Measurements from ENCODE around the gene TOR2A.
A peak's percentile ranks its signal among the peaks of the same experiment; 100 is the strongest.

TOR2A gene

DNA sequence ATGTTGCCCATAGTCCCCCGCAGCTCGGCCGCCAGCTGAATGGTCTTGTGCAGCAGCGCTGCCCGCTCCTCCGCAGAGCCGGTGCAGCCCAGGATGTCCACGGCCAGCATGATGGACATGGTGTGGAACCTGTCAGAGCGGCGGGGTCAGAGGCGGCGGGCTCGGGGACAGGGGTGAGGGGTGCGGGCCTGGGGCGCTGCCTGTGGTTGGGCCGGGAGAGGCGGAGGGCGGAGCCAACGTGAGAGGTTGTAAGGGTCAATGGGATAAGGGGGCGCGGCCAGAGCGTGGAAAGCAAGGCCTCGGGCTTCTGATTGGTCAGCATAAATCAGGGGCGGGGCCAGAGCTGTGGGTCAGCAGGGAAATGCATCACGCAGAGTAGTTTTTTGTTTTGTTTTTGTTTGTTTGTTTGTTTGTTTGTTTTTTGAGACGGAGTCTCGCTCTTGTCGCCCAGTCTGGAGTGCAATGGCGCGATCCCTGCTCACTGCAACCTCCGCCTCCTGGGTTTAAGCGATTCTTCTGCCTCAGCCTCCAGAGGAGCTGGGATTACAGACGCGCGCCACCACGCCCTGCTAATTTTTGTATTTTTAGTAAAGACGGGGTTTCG lies 6.8 kb upstream of the TOR2A start:
- H3K36me3 ChIP-seq (ENCODE audit: control insufficient read depth, insufficient read depth, low read length) = no peaks in the 10 kb centered on the region
- no peak overlapping the region for H2BK5ac ChIP-seq (ENCODE audit: low read length)
- H3K23ac ChIP-seq (ENCODE audit: low read length) = no peak overlapping the region
- no peak overlapping the region for H2AK5ac ChIP-seq (ENCODE audit: low read length)
- no peak overlapping the region for H3K4ac ChIP-seq (ENCODE audit: low read depth, low read length)
- peak overlapping the region; percentile 54 for H3K9ac ChIP-seq (ENCODE audit: low read length)
- no peak overlapping the region for H2BK120ac ChIP-seq (ENCODE audit: low read depth, low read length)
- H4K8ac ChIP-seq (ENCODE audit: low read depth, low read length) = no peak overlapping the region
- peak overlapping the region; percentile 89 for H3K4me2 ChIP-seq (ENCODE audit: low read length)
- no peak overlapping the region for H3K4me3 ChIP-seq (ENCODE audit: low read length)
- no CpG with 5 or more reads among the region's 38 CpGs for WGBS (ENCODE audit: extremely low coverage, insufficient coverage, low lambda C conversion rate)
- H3K56ac ChIP-seq (ENCODE audit: low read length) = peak overlapping the region; percentile 79
- no peaks in the 10 kb centered on the region for H3K79me2 ChIP-seq (ENCODE audit: control insufficient read depth, insufficient read depth, low read length)
- H3K79me1 ChIP-seq (ENCODE audit: low read length) = no peaks in the 10 kb centered on the region
- H3K4me1 ChIP-seq (ENCODE audit: control insufficient read depth, low read depth, low read length) = no peaks in the 10 kb centered on the region
- H4K5ac ChIP-seq (ENCODE audit: low read length) = no peak overlapping the region
- H3K27me3 ChIP-seq (ENCODE audit: insufficient read depth, low read length, poor library complexity) = no peaks in the 10 kb centered on the region
- peak; percentile 96 for DNase-seq
- H3K18ac ChIP-seq (ENCODE audit: low read length) = no peak overlapping the region
- H3K27ac ChIP-seq (ENCODE audit: low read depth, low read length) = no peak overlapping the region
- H2BK15ac ChIP-seq (replicated peaks; ENCODE audit: low read depth) = no peak overlapping the region

DNA sequence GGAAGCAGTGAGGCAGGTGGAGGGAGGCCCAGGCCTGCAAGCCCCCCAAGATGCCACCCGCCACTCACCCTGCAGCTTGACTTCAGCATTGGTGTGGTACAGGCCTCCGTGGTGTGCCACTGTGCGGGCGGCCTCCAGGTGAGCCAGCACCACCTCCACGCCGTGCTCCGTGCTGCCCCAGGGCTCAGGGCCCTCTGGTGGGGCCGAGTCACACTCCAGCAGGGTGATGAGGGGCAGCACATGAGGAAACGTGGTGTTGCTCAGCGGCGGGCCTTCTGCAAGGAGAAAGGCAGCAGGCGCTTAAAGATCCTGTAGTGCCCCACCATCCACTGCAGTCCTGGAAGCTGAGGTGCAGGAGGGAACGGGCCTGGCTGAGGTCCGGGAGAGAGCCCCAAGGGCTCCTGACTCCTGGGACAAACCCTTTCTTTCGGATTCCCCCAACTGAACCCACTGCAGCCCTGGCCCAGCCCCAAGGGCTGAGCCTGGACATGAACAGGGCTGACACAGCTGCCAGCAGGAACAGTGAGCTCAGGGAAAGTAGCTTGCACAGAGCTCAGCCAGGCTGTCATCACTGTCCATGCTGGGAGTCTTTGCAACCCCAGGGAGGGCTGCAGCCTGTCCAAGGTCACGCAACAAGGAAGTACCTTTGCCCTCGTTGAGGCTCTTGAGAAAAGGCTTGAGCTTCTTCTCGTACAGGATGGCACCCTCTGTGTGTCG lies 4.7 kb upstream of the TOR2A start:
- no peak overlapping the region for H2BK5ac ChIP-seq (ENCODE audit: low read length)
- no peak overlapping the region for H4K8ac ChIP-seq (ENCODE audit: low read depth, low read length)
- no peak overlapping the region for H3K4me2 ChIP-seq (ENCODE audit: low read length)
- no peak overlapping the region for H3K56ac ChIP-seq (ENCODE audit: low read length)
- no peak overlapping the region for H2BK15ac ChIP-seq (replicated peaks; ENCODE audit: low read depth)
- H3K79me2 ChIP-seq (ENCODE audit: control insufficient read depth, insufficient read depth, low read length) = no peaks in the 10 kb centered on the region
- WGBS (ENCODE audit: extremely low coverage, insufficient coverage, low lambda C conversion rate) = no CpG with 5 or more reads among the region's 19 CpGs
- no peaks in the 10 kb centered on the region for H3K79me1 ChIP-seq (ENCODE audit: low read length)
- no peak overlapping the region for H3K4ac ChIP-seq (ENCODE audit: low read depth, low read length)
- H3K4me3 ChIP-seq (ENCODE audit: low read length) = no peak overlapping the region
- no peak overlapping the region for H3K18ac ChIP-seq (ENCODE audit: low read length)
- H4K5ac ChIP-seq (ENCODE audit: low read length) = no peak overlapping the region
- H3K36me3 ChIP-seq (ENCODE audit: control insufficient read depth, insufficient read depth, low read length) = no peaks in the 10 kb centered on the region
- H3K27me3 ChIP-seq (ENCODE audit: insufficient read depth, low read length, poor library complexity) = no peaks in the 10 kb centered on the region
- H2BK120ac ChIP-seq (ENCODE audit: low read depth, low read length) = no peak overlapping the region
- H3K4me1 ChIP-seq (ENCODE audit: control insufficient read depth, low read depth, low read length) = no peaks in the 10 kb centered on the region
- no peak overlapping the region for H3K23ac ChIP-seq (ENCODE audit: low read length)
- H2AK5ac ChIP-seq (ENCODE audit: low read length) = no peak overlapping the region
- DNase-seq = no peak
- H3K9ac ChIP-seq (ENCODE audit: low read length) = no peak overlapping the region
- no peak overlapping the region for H3K27ac ChIP-seq (ENCODE audit: low read depth, low read length)

DNA sequence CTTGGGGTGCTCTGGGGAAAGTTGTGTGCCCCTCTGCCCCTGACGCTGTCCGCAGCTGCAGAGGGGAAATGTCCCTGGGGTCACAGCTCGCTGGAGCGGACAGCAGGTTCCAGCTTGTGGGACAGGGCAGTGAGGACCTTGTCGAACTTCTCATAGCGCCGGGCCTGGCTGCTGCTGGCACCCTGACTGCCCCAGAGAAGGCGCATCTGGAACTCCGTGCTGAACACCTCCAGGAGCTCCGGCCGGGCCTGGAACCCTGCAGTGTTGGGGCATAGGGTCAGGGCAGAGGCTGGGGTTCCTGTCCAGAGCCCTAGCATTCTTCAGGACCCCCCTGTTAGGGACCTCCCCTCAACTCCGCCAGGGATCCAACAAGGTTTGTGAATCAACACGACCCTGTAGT lies 3.6 kb upstream of the TOR2A start:
- H2AK5ac ChIP-seq (ENCODE audit: low read length) = no peak overlapping the region

DNA sequence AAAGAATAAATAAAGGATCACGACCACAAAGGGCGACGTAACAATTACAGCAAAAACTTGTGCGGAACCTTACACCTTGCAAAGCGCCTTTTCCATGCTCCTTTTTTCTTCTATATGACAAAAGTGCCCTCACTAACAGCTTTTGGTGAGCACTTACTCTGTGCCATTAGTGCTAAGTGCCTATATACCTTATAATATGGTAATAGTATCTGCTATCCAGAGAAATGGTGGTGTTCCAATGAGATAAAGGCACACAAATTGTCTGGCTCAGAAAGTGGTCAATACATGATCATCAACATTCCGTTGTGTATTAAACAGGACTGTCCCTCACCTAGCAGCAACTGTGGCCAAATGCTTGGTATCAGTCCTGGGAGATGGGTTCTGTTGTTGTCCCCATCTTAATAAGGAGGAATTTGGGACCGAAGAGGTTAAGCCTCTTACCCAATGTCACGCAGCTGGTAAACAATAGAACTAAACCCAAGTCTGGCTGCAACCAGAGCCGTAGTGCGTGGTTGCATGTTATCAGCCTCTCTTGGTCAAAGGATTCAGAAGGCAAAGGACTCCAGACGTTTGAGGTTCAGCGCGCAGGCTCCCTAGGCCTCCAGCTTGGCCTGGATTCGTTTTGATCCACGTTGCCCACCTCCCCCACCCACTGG lies 564 bp upstream of the TOR2A start:
- Histone ChIP-seq H3K27ac (ENCODE audit: low read depth, low read length) (no peak overlapping the region), H3K79me1 (ENCODE audit: low read length) (no peaks in the 10 kb centered on the region), H4K5ac (ENCODE audit: low read length) (no peak overlapping the region), H3K56ac (ENCODE audit: low read length) (no peak overlapping the region), H3K9ac (ENCODE audit: low read length) (no peak overlapping the region), H4K8ac (ENCODE audit: low read depth, low read length) (no peak overlapping the region), H3K4me1 (ENCODE audit: control insufficient read depth, low read depth, low read length) (no peaks in the 10 kb centered on the region), H2BK15ac (replicated peaks; ENCODE audit: low read depth) (no peak overlapping the region), H2BK120ac (ENCODE audit: low read depth, low read length) (no peak overlapping the region), H3K4me2 (ENCODE audit: low read length) (no peak overlapping the region), H3K79me2 (ENCODE audit: control insufficient read depth, insufficient read depth, low read length) (no peaks in the 10 kb centered on the region), H3K27me3 (ENCODE audit: insufficient read depth, low read length, poor library complexity) (no peaks in the 10 kb centered on the region), H3K23ac (ENCODE audit: low read length) (no peak overlapping the region), H3K4me3 (ENCODE audit: low read length) (no peak overlapping the region), H3K18ac (ENCODE audit: low read length) (no peak overlapping the region), H2BK5ac (ENCODE audit: low read length) (no peak overlapping the region), H3K4ac (ENCODE audit: low read depth, low read length) (no peak overlapping the region), H2AK5ac (ENCODE audit: low read length) (no peak overlapping the region), H3K36me3 (ENCODE audit: control insufficient read depth, insufficient read depth, low read length) (no peaks in the 10 kb centered on the region)
- WGBS (ENCODE audit: extremely low coverage, insufficient coverage, low lambda C conversion rate) = no CpG with 5 or more reads among the region's 15 CpGs
- DNase-seq = no peak

More for the DNA sequence above, 3.6 kb upstream of the TOR2A start:
- no peak overlapping the region for H4K8ac ChIP-seq (ENCODE audit: low read depth, low read length)
- no peak overlapping the region for H3K23ac ChIP-seq (ENCODE audit: low read length)
- no peak overlapping the region for H3K27ac ChIP-seq (ENCODE audit: low read depth, low read length)
- no peaks in the 10 kb centered on the region for H3K4me1 ChIP-seq (ENCODE audit: control insufficient read depth, low read depth, low read length)
- H2BK15ac ChIP-seq (replicated peaks; ENCODE audit: low read depth) = no peak overlapping the region
- no peak overlapping the region for H3K4me3 ChIP-seq (ENCODE audit: low read length)
- H3K79me1 ChIP-seq (ENCODE audit: low read length) = no peaks in the 10 kb centered on the region
- no peaks in the 10 kb centered on the region for H3K27me3 ChIP-seq (ENCODE audit: insufficient read depth, low read length, poor library complexity)
- no peak for DNase-seq
- H2BK120ac ChIP-seq (ENCODE audit: low read depth, low read length) = no peak overlapping the region
- H3K4me2 ChIP-seq (ENCODE audit: low read length) = no peak overlapping the region
- H3K9ac ChIP-seq (ENCODE audit: low read length) = no peak overlapping the region
- H3K36me3 ChIP-seq (ENCODE audit: control insufficient read depth, insufficient read depth, low read length) = no peaks in the 10 kb centered on the region
- WGBS (ENCODE audit: extremely low coverage, insufficient coverage, low lambda C conversion rate) = no CpG with 5 or more reads among the region's 13 CpGs
- H3K18ac ChIP-seq (ENCODE audit: low read length) = no peak overlapping the region
- H4K5ac ChIP-seq (ENCODE audit: low read length) = no peak overlapping the region
- H2BK5ac ChIP-seq (ENCODE audit: low read length) = no peak overlapping the region
- H3K79me2 ChIP-seq (ENCODE audit: control insufficient read depth, insufficient read depth, low read length) = no peaks in the 10 kb centered on the region
- H3K4ac ChIP-seq (ENCODE audit: low read depth, low read length) = no peak overlapping the region
- H3K56ac ChIP-seq (ENCODE audit: low read length) = no peak overlapping the region

DNA sequence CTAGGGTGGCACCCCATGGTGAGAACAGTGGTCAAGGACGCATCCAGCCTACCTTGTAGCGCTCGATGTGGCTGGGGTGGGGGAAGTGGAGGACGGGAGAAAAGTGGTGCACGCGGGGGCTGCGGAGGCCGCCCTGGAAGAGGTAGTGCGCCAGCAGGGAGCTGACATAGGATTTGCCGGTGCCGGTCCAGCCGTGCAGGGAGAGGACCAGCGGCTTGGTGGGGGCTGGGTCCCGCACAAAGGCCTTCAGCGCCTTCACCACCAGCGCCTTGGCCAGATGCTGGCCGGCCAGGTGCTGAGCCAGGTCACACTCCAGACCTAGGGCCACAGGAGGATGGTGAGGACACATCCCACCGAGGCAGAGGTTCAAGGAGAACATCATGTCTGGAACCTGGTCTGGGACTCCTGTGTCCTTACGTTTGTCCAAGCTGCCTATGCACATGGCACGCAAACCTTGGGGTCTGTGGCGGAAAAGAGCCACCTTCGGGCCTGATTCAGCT lies 797 bp downstream of the TOR2A start:
- WGBS (ENCODE audit: extremely low coverage, insufficient coverage, low lambda C conversion rate) = no CpG with 5 or more reads among the region's 22 CpGs
- no peak overlapping the region for H3K4ac ChIP-seq (ENCODE audit: low read depth, low read length)
- no peak overlapping the region for H3K27ac ChIP-seq (ENCODE audit: low read depth, low read length)

More for the DNA sequence above, 797 bp downstream of the TOR2A start:
- no peaks in the 10 kb centered on the region for H3K4me1 ChIP-seq (ENCODE audit: control insufficient read depth, low read depth, low read length)
- H3K79me1 ChIP-seq (ENCODE audit: low read length) = no peaks in the 10 kb centered on the region
- DNase-seq = no peak
- no peaks in the 10 kb centered on the region for H3K27me3 ChIP-seq (ENCODE audit: insufficient read depth, low read length, poor library complexity)
- H3K36me3 ChIP-seq (ENCODE audit: control insufficient read depth, insufficient read depth, low read length) = no peaks in the 10 kb centered on the region
- no peak overlapping the region for H4K5ac ChIP-seq (ENCODE audit: low read length)
- no peak overlapping the region for H2BK5ac ChIP-seq (ENCODE audit: low read length)
- no peak overlapping the region for H3K18ac ChIP-seq (ENCODE audit: low read length)
- no peak overlapping the region for H2BK15ac ChIP-seq (replicated peaks; ENCODE audit: low read depth)
- peak overlapping the region; percentile 36 for H3K56ac ChIP-seq (ENCODE audit: low read length)
- H2AK5ac ChIP-seq (ENCODE audit: low read length) = peak overlapping the region; percentile 29
- H4K8ac ChIP-seq (ENCODE audit: low read depth, low read length) = no peak overlapping the region
- no peak overlapping the region for H2BK120ac ChIP-seq (ENCODE audit: low read depth, low read length)
- H3K9ac ChIP-seq (ENCODE audit: low read length) = peak overlapping the region; percentile 39
- no peak overlapping the region for H3K23ac ChIP-seq (ENCODE audit: low read length)
- H3K4me2 ChIP-seq (ENCODE audit: low read length) = peak overlapping the region; percentile 6
- H3K4me3 ChIP-seq (ENCODE audit: low read length) = no peak overlapping the region
- H3K79me2 ChIP-seq (ENCODE audit: control insufficient read depth, insufficient read depth, low read length) = no peaks in the 10 kb centered on the region
